Activated CD4-positive, alpha-beta memory T cell treated with anti-CD3 and anti-CD28 coated beads, Interleukin-2, amount 10 ng/mL, durations not matched to agents 7 days and 5 days (primary cell): ENCODE results near the gene METTL27. TPM values are rescaled to one million over a fixed set of nuclear protein-coding genes. Genes with fewer than 3 reads are reported as not detected.
A peak's percentile ranks its signal among the peaks of the same experiment; 100 is the strongest.

Experiments
- CTCF ChIA-PET: fragments of 350-600 bp; sonication (Branson Sonifier 250); formaldehyde crosslinking; loops from one replicate; lab custom pipeline; 2021; ENCODE audit warnings: antibody characterized with exemption, inconsistent platforms; lab: Charles Lee
- POLR2A ChIA-PET: fragments of 350-600 bp; sonication (Branson Sonifier 250); formaldehyde crosslinking; loops from one replicate; lab custom pipeline; 2021; ENCODE audit warnings: antibody characterized with exemption; lab: Charles Lee
- DNase-seq: peaks from one replicate; pipeline ENCODE4 v3.0.0-alpha.2; 2020
- H3K27ac Mint-ChIP-seq: one replicate; pipeline ENCODE4 v1.8.0; 2021; ENCODE audit warnings: mild to moderate bottlenecking, mixed read lengths
- H3K27me3 Mint-ChIP-seq: one replicate; pipeline ENCODE4 v1.8.0; 2021; ENCODE audit warnings: mixed read lengths
- H3K36me3 Mint-ChIP-seq: one replicate; pipeline ENCODE4 v1.8.0; 2021; ENCODE audit warnings: low read depth, mixed read lengths
- H3K4me1 Mint-ChIP-seq: one replicate; pipeline ENCODE4 v1.8.0; 2021; ENCODE audit warnings: mixed read lengths
- H3K4me3 Mint-ChIP-seq: one replicate; pipeline ENCODE4 v1.8.0; 2021; ENCODE audit warnings: mild to moderate bottlenecking, mixed read lengths
- H3K9me3 Mint-ChIP-seq: one replicate; pipeline ENCODE4 v1.8.0; 2021; ENCODE audit warnings: mixed read lengths
- total RNA-seq, 2 experiments: library from RNA; stranded (reverse); gene quantifications; one replicate each; pipeline ENCODE4 v1.2.3, GENCODE V29; 2021

METTL27 gene
- total RNA-seq, 2 experiments from 2014 or later, result 3.3 to 3.7 TPM

GRCh38 chr7:73879977-73880681 is 37.8 kb upstream of the METTL27 start:
- Mint-ChIP-seq H3K27ac (no peak overlapping the region), H3K36me3 (no peaks in the 10 kb centered on the region), H3K4me3 (no peak overlapping the region), H3K4me1 (no peaks in the 10 kb centered on the region), H3K27me3 (no peaks in the 10 kb centered on the region), H3K9me3 (no peaks in the 10 kb centered on the region)
- DNase-seq, result no peak
- ChIA-PET CTCF (interaction anchor here (0.7 kb wide), 1 partner anchor 147 kb away, joined by 3 read pairs; no protein-coding TSS in a partner anchor), POLR2A (no interaction called here)

DNA sequence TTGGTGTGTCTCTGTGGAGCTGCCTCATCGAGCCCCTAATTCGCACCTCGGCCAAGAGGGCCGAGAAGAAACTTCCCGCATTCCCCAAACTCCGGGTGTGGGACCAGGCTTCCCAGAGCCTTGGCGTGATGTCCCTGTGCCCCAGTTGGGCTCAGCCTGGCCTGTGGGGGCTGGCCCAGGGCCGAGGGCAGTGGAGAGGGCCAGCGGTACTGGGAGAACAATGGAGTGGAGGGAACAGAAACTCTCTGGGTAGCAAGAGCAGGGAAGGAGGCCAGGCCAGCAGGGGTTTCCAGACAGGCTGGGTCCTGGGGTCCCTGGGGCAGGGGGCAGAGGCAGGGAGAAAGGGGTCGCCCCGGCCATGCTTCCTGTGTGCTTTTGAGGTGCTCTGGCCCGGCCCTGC is 34.7 kb upstream of the METTL27 start:
- no peak overlapping the region for H3K27ac Mint-ChIP-seq
- H3K27me3 Mint-ChIP-seq, result no peaks in the 10 kb centered on the region
- CTCF ChIA-PET, result no interaction called here

GRCh38 chr7:73876361-73876760 is 34.0 kb upstream of the METTL27 start:
- Mint-ChIP-seq H3K4me3 (no peak overlapping the region), H3K36me3 (no peaks in the 10 kb centered on the region), H3K9me3 (no peaks in the 10 kb centered on the region), H3K27me3 (no peaks in the 10 kb centered on the region), H3K4me1 (no peaks in the 10 kb centered on the region), H3K27ac (no peak overlapping the region)
- no peak for DNase-seq
- ChIA-PET CTCF (no interaction called here), POLR2A (no interaction called here)

More for the DNA sequence above, 34.7 kb upstream of the METTL27 start:
- POLR2A ChIA-PET, result no interaction called here
- H3K4me1 Mint-ChIP-seq, result no peaks in the 10 kb centered on the region
- no peaks in the 10 kb centered on the region for H3K9me3 Mint-ChIP-seq
- no peak for DNase-seq
- H3K4me3 Mint-ChIP-seq, result no peak overlapping the region
- no peaks in the 10 kb centered on the region for H3K36me3 Mint-ChIP-seq

GRCh38 chr7:73872056-73872908 is 30.0 kb upstream of the METTL27 start:
- H3K4me3 Mint-ChIP-seq, result no peak overlapping the region
- POLR2A ChIA-PET, result no interaction called here

DNA sequence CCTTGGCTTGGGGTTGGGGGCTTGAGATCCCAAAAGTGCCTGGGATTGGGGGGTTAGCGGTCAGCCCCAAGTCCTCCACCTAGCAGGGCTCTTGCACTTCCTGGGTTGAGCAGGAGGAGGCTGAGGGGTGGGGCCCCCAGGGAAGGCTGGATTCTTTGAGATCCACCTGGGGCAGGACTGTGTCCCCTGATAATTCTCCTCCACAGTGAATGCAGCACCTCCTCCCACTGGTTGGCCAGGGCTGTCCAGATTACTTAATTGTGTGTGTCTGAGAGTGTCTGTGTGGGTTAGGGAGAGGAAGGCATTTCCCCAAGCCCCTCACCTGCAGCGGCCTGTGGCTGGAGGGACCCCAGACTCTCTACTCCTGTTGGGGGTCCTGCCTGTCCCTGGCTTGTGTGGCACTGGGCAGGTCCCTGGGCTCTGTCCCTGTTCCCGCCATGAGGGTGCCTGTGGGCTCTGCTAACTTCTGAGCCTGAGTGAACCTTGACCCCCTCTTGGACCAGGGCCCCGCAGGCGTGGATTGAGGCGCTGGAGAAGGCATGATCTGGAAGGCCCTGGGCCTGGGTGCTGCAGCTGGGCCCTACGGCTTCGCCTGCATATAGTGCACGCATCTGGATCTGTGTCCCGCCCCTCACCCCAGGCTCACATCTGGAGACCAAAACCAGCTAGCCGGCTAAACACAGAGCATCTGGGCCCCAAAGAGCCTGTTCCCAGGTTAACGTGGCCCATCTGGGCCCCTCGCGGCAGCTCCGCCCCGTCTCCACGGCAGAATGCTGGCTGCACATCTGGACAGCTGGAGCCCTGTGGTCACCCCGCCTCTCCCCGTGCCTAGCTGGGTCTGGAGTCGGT is 29.1 kb upstream of the METTL27 start:
- H3K4me3 Mint-ChIP-seq, result no peak overlapping the region
- H3K9me3 Mint-ChIP-seq, result no peaks in the 10 kb centered on the region
- no peak overlapping the region for H3K27ac Mint-ChIP-seq
- ChIA-PET POLR2A (no interaction called here), CTCF (no interaction called here)
- no peak for DNase-seq
- no peaks in the 10 kb centered on the region for H3K36me3 Mint-ChIP-seq
- no peaks in the 10 kb centered on the region for H3K4me1 Mint-ChIP-seq
- no peaks in the 10 kb centered on the region for H3K27me3 Mint-ChIP-seq

More at GRCh38 chr7:73872056-73872908, 30.0 kb upstream of the METTL27 start:
- H3K4me1 Mint-ChIP-seq, result no peaks in the 10 kb centered on the region
- H3K36me3 Mint-ChIP-seq, result no peaks in the 10 kb centered on the region
- CTCF ChIA-PET, result interaction anchor here (0.8 kb wide), 1 partner anchor 155 kb away, joined by 3 read pairs; no protein-coding TSS in a partner anchor
- H3K27me3 Mint-ChIP-seq, result no peaks in the 10 kb centered on the region
- H3K27ac Mint-ChIP-seq, result no peak overlapping the region
- DNase-seq, result no peak
- no peaks in the 10 kb centered on the region for H3K9me3 Mint-ChIP-seq

DNA sequence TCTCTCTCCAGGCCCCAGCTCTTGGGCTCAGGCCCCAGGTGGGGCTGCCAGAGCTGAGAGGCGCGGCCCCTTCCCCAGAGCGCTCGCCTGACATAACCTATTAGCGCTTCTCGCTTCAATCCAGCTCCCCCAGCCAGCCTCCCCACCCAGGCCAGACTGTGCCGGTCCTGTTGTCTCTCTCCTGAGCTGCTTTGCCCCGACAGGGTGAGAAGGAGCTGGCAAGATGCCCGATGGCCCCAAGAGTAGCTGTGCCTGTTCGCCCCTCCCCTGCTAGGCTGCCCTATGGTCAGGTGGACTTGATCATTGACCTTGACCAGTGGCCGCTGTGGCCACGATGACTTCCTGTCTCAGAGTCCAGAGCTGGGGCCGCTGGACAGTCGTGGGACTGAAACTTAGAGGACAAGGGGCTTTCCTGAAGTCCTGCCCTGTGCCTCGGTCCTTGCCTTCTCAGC is 27.8 kb upstream of the METTL27 start:
- ChIA-PET CTCF (no interaction called here), POLR2A (no interaction called here)

GRCh38 chr7:73869011-73869798 is 26.9 kb upstream of the METTL27 start:
- no peak overlapping the region for H3K4me3 Mint-ChIP-seq
- ChIA-PET CTCF (no interaction called here), POLR2A (no interaction called here)
- H3K4me1 Mint-ChIP-seq, result no peaks in the 10 kb centered on the region
- H3K9me3 Mint-ChIP-seq, result no peaks in the 10 kb centered on the region
- no peak overlapping the region for H3K27ac Mint-ChIP-seq
- no peak for DNase-seq
- no peaks in the 10 kb centered on the region for H3K36me3 Mint-ChIP-seq
- H3K27me3 Mint-ChIP-seq, result no peaks in the 10 kb centered on the region

More for the DNA sequence above, 27.8 kb upstream of the METTL27 start:
- no peak for DNase-seq
- Mint-ChIP-seq H3K4me1 (no peaks in the 10 kb centered on the region), H3K9me3 (no peaks in the 10 kb centered on the region), H3K36me3 (no peaks in the 10 kb centered on the region), H3K27ac (no peak overlapping the region), H3K27me3 (no peaks in the 10 kb centered on the region), H3K4me3 (no peak overlapping the region)

DNA sequence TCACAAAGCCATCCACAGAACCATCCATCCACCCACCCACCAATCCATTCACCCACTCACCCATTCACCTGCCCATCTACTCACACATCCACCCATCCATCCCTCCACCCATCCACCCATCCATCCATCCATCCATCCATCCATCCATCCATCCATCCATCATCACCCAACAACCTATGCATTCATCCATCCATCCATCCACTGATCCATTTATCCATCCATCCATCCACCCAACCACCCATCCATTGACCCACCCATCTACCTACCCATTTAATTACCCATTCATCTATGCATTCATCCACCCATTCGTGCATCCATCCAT is 24.1 kb upstream of the METTL27 start:
- Mint-ChIP-seq H3K4me3 (no peak overlapping the region), H3K4me1 (no peaks in the 10 kb centered on the region), H3K27me3 (no peaks in the 10 kb centered on the region), H3K27ac (no peak overlapping the region), H3K36me3 (no peaks in the 10 kb centered on the region), H3K9me3 (no peaks in the 10 kb centered on the region)
- ChIA-PET CTCF (interaction anchor here (0.6 to 3.4 kb wide), 2 partner anchors 113 to 160 kb away, joined by 3 to 9 read pairs; no protein-coding TSS in a partner anchor), POLR2A (no interaction called here)
- no peak for DNase-seq

- ChIA-PET POLR2A (interaction anchor here (0.6 kb wide), 1 partner anchor 11 kb away, joined by 4 read pairs; no protein-coding TSS in a partner anchor), CTCF (interaction anchor here (0.6 to 3.4 kb wide), 2 partner anchors 114 to 161 kb away, joined by 3 to 9 read pairs; no protein-coding TSS in a partner anchor)
- no peaks in the 10 kb centered on the region for H3K4me1 Mint-ChIP-seq
These were observed 23.6 kb upstream of the METTL27 start for GRCh38 chr7:73865738-73866445.

DNA sequence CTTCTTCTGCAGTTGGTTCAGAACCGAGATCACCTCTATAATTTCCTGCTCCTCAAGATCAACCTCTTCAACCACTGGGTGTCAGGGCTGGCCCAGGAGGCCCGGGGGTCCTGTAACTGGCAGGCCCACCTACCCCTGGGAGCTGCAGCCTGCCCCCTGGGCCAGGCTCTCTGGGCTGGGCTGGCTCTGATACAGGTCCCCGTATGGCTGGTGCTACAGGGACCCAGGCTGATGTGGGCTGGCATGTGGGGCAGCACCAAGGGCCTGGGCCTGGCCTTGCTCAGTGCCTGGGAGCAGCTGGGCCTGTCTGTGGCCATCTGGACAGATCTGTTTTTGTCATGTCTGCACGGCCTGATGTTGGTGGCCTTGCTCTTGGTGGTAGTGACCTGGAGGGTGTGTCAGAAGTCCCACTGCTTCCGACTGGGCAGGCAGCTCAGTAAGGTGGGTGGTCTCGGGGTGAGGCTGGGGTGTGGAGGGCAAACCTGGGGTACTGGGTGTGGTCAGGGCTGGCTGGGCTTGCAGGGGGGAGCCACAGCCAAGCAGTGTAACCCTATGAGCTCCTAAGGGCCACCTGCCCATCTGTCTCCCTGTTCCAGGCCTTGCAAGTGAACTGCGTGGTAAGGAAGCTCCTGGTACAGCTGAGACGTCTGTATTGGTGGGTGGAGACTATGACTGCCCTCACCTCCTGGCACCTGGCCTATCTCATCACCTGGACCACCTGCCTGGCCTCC is 22.8 kb upstream of the METTL27 start:
- Mint-ChIP-seq H3K4me1 (no peaks in the 10 kb centered on the region), H3K4me3 (no peak overlapping the region), H3K9me3 (no peaks in the 10 kb centered on the region), H3K27me3 (no peaks in the 10 kb centered on the region), H3K36me3 (no peaks in the 10 kb centered on the region), H3K27ac (no peak overlapping the region)
- CTCF ChIA-PET, result interaction anchor here (3.4 kb wide), 1 partner anchor 161 kb away, joined by 9 read pairs; no protein-coding TSS in a partner anchor
- POLR2A ChIA-PET, result interaction anchor here (0.6 kb wide), 1 partner anchor 10 kb away, joined by 4 read pairs; no protein-coding TSS in a partner anchor
- DNase-seq, result no peak

More at GRCh38 chr7:73865738-73866445, 23.6 kb upstream of the METTL27 start:
- no peak overlapping the region for H3K27ac Mint-ChIP-seq
- no peak overlapping the region for H3K4me3 Mint-ChIP-seq
- DNase-seq, result peak; percentile 31
- no peaks in the 10 kb centered on the region for H3K27me3 Mint-ChIP-seq
- H3K36me3 Mint-ChIP-seq, result no peaks in the 10 kb centered on the region
- no peaks in the 10 kb centered on the region for H3K9me3 Mint-ChIP-seq

GRCh38 chr7:73861305-73861704 is 19.0 kb upstream of the METTL27 start:
- DNase-seq, result no peak
- ChIA-PET CTCF (interaction anchor here (0.7 kb wide), 1 partner anchor 21 kb away, joined by 3 read pairs; no protein-coding TSS in a partner anchor), POLR2A (no interaction called here)
- no peak overlapping the region for H3K27ac Mint-ChIP-seq
- no peaks in the 10 kb centered on the region for H3K36me3 Mint-ChIP-seq
- peaks cover 3% of the 10 kb centered on the region for H3K4me1 Mint-ChIP-seq
- peaks cover 13% of the 10 kb centered on the region for H3K27me3 Mint-ChIP-seq
- no peaks in the 10 kb centered on the region for H3K9me3 Mint-ChIP-seq
- H3K4me3 Mint-ChIP-seq, result no peak overlapping the region
